GM13977 (cell line): ENCODE measurements around the gene SPEG.

Experiments
- DNase-seq: peaks from one replicate; pipeline ENCODE4 v3.0.0; 2012; ENCODE audit warnings: low spot score
- CTCF ChIP-seq: IDR thresholded peaks from 2 replicates; pipeline ENCODE4 v1.5.1; 2012; ENCODE audit warnings: mild to moderate bottlenecking, control low read depth; ENCODE audit not compliant: insufficient read depth; ENCODE audit errors: extremely low read depth, missing control alignments
- in situ Hi-C: fragments of 300-500 bp; cut with MboI; formaldehyde crosslinking; loops from one replicate; pipeline ENCODE4 v1.12.0; 2022; ENCODE audit warnings: low sequenced_read_pairs, low pct_unique_long_range_greater_than_20kb, mixed read lengths, inconsistent platforms; ENCODE audit not compliant: unreplicated experiment

The SPEG gene

GRCh38 chr2:219515874-219516629 is 81.4 kb downstream of the SPEG start:
- in situ Hi-C loops = no loop called here
- TF ChIP-seq CTCF = no peak
- DNase-seq = no peak

GRCh38 chr2:219516888-219517287 is 82.2 kb downstream of the SPEG start:
- TF ChIP-seq CTCF = no peak
- no peak for DNase-seq
- in situ Hi-C loops = no loop called here

GRCh38 chr2:219517954-219518778 is 83.5 kb downstream of the SPEG start:
- in situ Hi-C loops = no loop called here
- TF ChIP-seq CTCF = no peak
- no peak for DNase-seq

GRCh38 chr2:219519526-219519916 is 84.9 kb downstream of the SPEG start:
- in situ Hi-C loops = no loop called here
- TF ChIP-seq CTCF = no peak
- no peak for DNase-seq

GRCh38 chr2:219520079-219520478 is 85.4 kb downstream of the SPEG start:
- in situ Hi-C loops = no loop called here
- no peak for DNase-seq
- TF ChIP-seq CTCF = no peak

GRCh38 chr2:219521066-219521880 is 86.6 kb downstream of the SPEG start:
- TF ChIP-seq CTCF = peak; percentile 42
- in situ Hi-C loops = no loop called here
- no peak for DNase-seq
